Islet of Langerhans (tissue), 1 donor: ENCODE measurements around the gene COX6A1.
"Not testable (repeated sequence)": the region's sequence is repeated elsewhere in the genome, so short reads cannot be mapped to it uniquely, and the experiment has no call there.

ENCODE experiments used
- FAIRE-seq: peaks from one replicate; lab custom pipeline; 2011; peaks lifted over from hg19 to GRCh38; lab: Jason Lieb, UNC

The COX6A1 gene

GRCh38 chr12:120428597-120429229 lies 9.2 kb upstream of the COX6A1 start:
- FAIRE-seq = no peak

GRCh38 chr12:120429368-120429767 lies 8.5 kb upstream of the COX6A1 start:
- no peak for FAIRE-seq

GRCh38 chr12:120432772-120433525 lies 5.0 kb upstream of the COX6A1 start:
- no peak for FAIRE-seq

- FAIRE-seq = no peak
Observed at GRCh38 chr12:120438495-120439198, 734 bp downstream of the COX6A1 start.

- FAIRE-seq = no peak
Observed at GRCh38 chr12:120439646-120440247, 1.8 kb downstream of the COX6A1 start.

GRCh38 chr12:120444676-120445075 lies 6.8 kb downstream of the COX6A1 start:
- FAIRE-seq = no peak

- FAIRE-seq = no peak
Observed at GRCh38 chr12:120445911-120446843, 8.3 kb downstream of the COX6A1 start, which contains the start of the genes GATC and TRIAP1. GATC (plus strand) TSS chr12:120446444; CDS start chr12:120446481, 37 bp downstream. TRIAP1 (minus strand) TSS chr12:120446384; CDS start chr12:120446372, 12 bp downstream.

GRCh38 chr12:120446844-120447178 lies 8.9 kb downstream of the COX6A1 start:
- FAIRE-seq = not testable (repeated sequence)

GRCh38 chr12:120447992-120448391 lies 10.1 kb downstream of the COX6A1 start:
- FAIRE-seq = no peak

- not testable (repeated sequence) for FAIRE-seq
Observed at GRCh38 chr12:120452524-120452923, 14.6 kb downstream of the COX6A1 start.

- no peak for FAIRE-seq
Observed at GRCh38 chr12:120453060-120453750, 15.3 kb downstream of the COX6A1 start.

GRCh38 chr12:120453977-120454376 lies 16.1 kb downstream of the COX6A1 start:
- FAIRE-seq = no peak

GRCh38 chr12:120455302-120455701 lies 17.4 kb downstream of the COX6A1 start:
- no peak for FAIRE-seq

GRCh38 chr12:120457133-120457532 lies 19.2 kb downstream of the COX6A1 start:
- FAIRE-seq = no peak

GRCh38 chr12:120460157-120460556 lies 22.2 kb downstream of the COX6A1 start:
- no peak for FAIRE-seq

- no peak for FAIRE-seq
Observed at GRCh38 chr12:120462099-120462640, 24.3 kb downstream of the COX6A1 start.

GRCh38 chr12:120463712-120464111 lies 25.8 kb downstream of the COX6A1 start:
- no peak for FAIRE-seq

GRCh38 chr12:120465756-120466155 lies 27.8 kb downstream of the COX6A1 start:
- FAIRE-seq = no peak

GRCh38 chr12:120466560-120467315 lies 28.8 kb downstream of the COX6A1 start:
- FAIRE-seq = no peak

- FAIRE-seq = no peak
Observed at GRCh38 chr12:120467439-120467838, 29.5 kb downstream of the COX6A1 start.
